GM18520 (cell line): ENCODE measurements around the gene MOB1B.
"Not testable (repeated sequence)": the region's sequence is repeated elsewhere in the genome, so short reads cannot be mapped to it uniquely, and the experiment has no call there.

Source experiments
- ATAC-seq: cut with Tn5 transposase; IDR thresholded peaks from one replicate; pipeline ENCODE4 v1.9.1; 2021; ENCODE audit not compliant: unreplicated experiment

MOB1B gene

DNA sequence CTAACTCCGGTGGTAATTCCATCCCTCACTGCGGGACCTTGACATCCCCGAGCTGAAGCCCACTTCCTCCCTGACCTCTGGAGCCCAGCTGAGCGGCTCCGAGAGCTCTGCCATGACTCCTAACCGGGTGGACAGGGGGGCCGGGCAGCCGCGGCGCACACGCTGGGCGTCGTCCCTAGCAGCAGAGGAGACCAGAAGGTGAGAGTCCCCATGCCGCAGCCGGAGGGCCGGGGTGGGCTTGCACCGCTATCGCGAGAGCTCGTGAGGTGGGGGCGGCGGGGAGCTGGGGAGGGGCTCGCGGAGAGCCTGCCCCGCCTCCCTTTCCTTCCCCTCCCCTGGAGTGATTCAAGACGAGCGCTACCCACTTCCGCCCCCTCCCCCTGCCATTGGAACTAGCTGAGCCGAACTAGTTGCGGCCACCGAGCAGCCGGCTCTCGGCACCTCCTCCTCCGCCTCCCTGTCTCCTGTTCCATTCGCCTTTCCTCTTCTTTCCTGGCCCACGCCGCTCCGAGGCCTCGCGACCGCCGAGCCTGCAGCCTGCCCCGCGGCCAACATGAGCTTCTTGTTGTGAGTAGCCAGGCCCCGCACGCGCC lies at the start of gene MOB1B:
MOB1B (plus strand) TSS at position 386 of the 593 bp plus-strand sequence; CDS start at position 554, 168 bp downstream.
- ATAC-seq, result peak; percentile 82

DNA sequence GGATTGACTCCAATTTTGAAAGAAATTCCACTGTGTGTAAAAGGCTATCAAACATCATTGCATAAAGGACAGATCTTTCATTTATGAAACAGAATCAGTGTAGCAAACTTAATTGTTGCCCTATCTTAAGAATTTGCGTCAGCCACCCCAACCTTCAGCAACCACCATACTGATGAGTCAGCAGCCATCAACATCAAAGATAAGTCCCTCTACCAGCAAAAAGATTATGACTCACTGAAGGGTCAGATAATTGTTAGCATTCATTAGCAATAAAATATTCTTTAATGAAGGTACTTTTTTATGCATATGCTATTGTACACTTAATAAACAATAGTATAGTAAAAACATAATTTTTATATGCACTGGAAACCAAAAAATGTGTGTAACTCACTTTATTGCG lies 46.7 kb upstream of the MOB1B start:
- ATAC-seq, result no peak

DNA sequence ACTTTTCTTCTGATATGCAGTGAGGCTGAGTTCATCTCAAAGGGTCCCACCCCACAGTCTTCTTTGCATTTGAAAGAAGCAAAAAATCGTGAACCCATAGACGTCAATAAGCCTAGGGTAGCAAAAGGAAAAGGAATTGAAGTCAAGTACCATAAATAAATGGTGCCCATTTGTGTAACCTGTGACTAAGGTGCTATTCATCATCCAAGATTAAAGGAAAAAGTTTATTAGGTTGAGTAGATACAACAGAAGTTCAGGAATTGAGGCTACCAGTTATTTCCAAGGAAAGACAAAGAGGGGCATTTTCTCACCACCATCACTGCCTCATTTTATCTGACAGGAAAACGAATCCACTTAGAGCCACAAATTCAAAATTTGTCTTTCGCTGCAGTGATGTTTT lies 43.7 kb upstream of the MOB1B start:
- ATAC-seq, result no peak

DNA sequence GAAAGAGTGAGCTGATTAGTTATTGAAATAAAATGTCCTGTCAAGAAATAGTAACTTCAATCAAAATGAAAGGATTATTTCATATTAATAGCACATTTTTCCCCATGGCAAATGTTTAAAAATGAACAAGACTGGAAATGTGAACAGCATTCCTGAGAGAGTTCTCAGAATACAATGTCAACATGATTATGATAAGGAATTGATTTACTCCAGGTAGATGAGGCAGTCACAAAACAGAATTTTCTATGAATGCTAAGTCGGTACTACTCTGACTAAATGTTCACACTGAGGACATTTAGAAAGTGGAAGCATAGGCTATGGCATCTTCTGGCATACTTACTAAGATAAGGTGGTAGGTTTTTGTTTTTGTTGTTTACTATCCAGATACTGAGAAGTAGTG lies 43.1 kb upstream of the MOB1B start:
- no peak for ATAC-seq

DNA sequence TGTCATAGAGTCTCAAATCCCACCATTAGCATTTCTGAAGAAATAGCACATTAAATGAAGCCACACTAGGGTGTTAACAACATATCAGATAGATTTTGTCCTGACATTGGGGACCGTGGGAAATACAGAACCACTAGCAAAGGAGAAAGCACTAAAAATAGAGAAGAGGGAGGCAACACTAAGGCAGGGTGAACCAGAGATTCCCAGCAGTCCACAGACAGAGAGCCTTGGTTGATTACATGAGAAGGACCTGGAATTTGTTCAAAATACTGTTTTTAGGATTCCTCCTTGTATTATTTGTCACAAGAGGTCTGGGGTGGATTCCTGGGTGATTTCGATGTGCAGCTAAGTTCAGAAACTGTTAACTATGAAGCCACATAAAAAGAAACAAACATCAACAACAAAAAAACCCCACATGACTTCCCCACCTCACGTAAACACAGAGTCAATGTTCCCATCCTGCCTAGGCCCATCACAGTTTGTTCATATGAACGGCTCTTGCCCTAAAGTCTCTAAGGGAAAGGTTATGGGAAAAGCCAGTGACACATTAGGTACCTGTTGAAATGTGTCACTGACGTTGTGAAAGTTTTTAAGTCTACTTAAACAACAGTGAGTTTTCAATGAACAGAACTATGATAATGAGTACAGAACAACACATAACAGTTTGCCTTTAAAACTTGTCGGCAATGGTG lies 38.9 kb upstream of the MOB1B start:
- peak; percentile 92 for ATAC-seq

DNA sequence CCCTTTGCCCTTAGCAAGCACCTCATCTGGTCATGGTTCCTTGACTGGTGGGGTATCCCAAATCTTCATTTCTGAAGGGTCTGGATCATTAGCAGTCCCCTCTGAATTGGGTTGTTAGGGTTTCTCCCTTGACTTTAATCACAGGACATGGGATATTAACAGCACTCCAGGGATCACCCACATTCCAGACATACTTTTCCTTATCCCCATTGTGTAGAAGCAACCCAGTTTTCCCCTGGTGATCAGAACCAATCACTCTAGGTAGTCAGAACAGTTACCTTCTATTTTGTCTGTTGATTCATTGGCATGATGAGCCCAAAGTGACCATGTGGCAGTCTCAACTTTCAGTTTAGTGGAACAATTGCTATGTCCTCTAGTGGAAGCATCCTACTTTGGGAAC lies 33.4 kb upstream of the MOB1B start:
- no peak for ATAC-seq

DNA sequence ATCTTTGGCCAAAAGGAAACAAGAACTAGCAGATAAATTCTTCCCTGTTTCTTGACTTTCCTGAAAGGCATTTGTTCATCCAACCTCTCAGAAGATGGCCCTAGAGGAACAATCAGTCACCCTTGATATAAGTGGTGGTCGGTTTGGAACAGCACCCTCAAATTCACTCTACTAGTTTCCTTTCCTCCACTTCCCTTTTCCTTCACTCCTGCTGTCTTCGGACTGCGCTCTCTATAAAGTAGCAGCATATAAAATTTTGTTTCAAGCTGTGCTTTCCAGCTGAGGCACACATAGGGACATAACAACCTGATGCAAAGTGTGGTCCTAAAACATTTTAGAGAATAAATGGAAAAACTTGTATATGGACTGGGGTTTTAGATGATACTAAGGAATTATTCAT lies 29.0 kb upstream of the MOB1B start:
- no peak for ATAC-seq

DNA sequence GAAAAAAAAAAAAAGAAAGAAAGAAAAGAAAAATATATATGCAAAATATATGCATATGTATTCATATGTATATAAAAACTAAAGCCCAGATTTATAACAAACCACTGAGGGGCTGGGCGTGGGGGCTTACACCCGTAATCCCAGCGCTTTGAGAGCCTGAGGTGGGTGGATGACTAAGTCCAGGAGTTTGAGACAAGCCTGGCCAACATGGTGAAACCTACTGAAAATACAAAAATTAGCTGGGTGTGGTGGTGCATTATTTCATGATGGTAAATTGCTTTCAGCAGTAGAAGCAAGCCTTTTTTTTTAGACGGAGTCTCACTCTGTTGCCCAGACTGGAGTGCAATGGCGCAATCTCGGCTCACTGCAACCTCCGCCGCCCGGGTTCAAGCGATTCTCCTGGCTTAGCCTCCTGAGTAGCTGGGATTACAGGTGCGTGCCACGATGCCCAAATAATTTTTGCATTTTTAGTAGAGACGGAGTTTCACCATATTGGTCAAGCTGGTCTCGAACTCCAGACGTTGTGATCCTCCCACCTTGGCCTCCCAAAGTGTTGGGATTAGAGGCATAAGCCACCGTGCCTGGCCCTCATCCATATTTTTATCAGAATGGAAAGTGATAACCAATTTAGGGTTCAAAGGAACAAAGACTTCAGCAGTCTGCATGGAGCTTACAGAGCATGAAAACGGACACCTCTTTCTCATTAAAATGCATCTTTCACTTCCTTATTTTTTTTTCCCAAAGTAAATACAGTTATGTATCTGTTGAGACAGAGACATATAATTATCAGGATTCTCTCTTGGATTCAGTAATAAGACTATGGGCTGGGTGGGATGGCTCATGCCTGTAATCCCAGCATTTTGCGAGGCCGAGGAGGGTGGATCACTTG lies 27.7 kb upstream of the MOB1B start:
- ATAC-seq, result no peak

DNA sequence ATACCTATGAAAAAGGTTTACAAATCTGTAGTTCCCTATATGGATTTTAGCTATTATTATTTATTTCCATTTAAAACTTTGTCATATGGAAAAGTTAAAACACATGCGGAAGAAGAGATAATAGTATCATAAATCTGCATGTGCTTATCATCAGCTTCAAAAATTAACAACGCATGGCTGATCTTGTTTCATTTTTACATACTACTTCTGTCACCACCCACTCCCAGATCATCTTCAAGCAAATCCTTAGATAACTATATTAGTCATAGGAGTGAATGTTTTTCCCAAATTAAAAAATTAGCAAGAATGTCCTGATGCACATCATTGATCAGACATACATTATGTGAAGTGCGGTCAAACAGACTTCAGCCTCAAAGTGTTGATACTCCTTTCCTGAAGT lies 24.6 kb upstream of the MOB1B start:
- ATAC-seq, result no peak

DNA sequence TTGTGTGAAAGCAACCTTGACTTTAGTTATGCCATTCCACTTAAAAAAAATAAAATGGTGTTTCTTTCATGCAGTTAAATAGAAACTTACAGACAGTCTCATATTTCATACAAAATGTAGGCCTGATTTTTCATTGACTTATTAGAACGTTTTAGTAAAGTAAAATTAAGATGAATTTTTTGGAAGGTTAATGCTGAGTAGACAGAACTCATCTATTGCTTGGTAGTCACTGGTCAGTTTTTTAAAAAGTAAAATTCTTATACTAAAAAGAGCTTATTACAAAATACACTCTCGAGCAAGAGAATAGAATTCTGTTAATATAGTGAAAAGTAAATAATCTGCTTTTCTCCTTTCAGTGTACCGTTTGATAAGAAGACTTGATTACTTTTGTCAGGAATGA lies 21.4 kb upstream of the MOB1B start:
- ATAC-seq, result no peak

DNA sequence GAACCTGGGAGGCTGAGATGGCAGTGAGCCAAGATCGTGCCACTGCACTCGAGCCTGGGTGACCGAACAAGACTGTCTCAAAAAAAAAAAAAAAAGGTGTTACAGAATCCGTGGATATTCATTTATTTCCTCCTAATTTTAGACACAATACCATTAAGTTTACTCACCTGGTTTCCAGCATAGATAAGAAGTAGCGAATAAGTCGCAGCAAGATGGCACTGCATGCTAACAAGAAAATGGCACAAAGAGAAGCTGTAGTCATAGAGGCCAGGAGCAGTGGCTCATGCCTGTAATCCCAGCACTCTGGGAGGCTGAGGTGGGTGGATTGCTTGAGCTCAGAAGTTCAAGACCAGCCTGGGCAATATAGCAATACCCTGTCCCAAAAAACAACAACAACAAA lies 17.0 kb upstream of the MOB1B start:
- no peak for ATAC-seq

DNA sequence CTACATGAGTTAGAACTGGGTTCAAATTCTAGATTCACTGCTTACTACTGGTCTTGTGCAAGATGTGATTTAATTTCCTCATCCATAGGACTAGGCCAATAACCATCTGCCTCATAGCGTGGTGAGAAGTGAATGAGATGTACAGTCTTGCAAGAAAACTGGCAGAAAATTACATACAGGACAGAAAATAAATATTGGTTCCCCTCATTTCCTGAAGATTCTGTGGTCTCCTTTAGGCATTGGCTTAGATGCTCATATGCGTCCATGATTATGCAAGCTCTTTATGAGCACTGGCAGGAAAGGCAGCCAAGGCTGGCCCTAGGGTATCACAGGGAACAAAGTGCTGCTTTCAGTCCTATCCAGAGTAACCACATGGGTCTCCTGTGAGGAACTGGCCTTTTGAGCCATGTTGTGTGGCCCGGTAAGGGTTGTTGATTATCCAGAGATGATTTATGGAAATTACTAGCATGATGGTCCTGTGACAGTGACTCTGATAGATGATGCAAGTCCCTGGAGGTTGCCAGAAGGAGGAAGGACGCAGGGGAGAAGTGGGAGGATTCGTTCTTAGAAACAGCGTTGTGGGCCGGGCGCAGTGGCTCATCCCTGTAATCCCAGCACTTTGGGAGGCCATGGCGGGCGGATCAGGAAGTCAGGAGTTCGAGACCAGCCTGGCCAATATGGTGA lies 9.9 kb upstream of the MOB1B start:
- ATAC-seq, result no peak

DNA sequence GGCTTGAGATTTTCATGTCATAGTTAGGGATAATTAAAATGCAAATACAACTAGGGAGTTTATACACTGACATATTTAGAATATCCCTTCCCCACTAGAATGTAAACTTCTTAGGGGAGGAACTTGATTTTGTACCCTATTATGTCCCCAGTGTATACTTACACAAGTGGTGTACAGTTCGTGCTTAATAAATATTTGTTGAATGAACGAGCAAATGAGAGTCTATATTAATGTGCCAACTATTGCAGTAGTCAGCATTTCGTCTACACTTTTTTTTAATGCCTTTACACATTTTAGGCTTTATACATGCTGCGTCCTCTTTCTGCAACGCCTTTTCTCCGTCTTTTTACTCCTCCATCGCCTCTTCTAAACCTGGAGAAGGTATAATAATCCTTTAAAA lies 8.4 kb upstream of the MOB1B start:
- ATAC-seq, result no peak

DNA sequence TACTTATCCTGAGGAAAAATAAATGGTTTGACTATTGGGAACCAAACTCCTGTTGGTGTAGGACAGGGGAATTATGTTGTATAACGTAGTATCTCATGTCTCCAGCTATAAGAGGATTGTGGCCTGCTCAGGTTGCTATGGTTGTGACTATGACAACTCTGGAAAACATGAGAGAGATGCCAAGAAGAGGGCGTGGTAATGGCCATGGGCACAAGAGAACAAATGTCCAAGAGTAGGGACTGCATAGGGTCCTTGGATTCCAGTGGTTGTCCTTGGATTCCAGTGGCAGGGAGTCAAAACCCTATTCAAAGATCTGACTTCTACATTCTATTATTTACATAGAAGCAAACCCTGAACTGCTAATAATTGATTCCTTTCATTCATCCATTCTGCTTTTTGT lies 6.8 kb upstream of the MOB1B start:
- ATAC-seq, result no peak

DNA sequence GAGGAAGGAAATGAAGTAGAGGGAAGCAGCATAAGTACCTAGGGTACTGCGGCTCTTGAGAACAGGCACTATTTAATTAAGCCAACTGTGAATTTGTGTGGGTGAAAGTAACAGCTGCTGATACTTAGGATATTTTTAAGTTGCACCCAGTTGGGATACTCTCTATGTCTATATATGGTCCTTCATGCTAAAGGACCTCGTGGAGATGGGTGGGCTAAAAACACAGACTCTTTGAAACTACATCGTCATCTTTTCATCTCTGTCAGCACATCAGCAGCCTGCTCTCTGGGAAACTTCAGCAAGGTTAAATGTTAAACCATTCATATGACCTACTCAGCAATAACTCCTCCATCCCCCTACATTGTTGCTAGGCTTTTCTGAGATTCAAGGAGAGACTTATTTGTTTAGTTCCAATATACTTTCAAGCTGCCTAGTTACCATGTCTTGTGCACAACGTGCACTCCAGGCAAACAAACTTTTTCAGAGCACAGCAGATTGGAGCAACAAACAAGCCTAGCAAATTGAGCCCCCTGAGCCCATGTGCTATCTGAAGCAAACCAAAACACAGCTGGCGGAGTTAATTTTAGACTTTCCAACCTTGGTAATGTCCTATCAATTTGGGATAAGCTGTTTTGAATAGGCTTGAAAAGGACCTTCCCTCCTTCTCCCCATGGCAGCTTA lies 6.2 kb upstream of the MOB1B start:
- no peak for ATAC-seq

DNA sequence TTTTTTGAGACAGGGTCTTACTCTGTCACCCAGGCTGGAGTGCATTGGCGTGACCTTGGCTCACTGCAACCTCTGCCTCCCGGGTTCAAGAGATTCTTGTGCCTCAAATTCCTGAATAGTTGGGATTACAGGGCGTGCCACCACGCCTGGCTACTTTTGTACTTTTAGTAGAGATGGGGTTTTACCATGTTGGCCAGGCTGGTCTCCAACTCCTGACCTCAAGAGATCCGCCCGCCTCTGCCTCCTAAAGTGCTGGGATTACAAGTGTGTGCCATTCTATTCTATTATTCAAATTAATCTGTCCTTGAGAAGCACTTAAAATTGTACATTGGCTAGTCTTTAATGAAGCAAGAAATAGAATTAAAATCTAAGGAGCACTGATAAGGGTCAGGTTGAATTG lies 3.6 kb upstream of the MOB1B start:
- ATAC-seq, result not testable (repeated sequence)

DNA sequence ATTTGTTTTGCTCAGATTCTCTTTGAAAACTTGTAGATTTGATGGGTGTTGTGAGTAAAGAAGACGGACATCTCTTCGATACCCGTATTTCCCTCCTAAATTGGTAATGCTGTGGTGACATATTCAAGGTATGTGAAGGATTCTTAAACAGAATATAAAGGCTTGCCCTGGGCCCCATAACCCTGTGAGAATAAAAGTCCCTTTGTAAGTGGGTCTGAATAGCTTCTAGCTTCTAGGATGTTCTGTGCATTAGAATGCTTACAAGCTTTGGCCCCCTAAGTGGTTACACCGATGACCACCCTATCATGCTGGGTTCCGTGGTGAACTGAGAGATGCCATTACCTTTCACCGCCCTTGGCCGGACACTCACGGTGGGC lies 574 bp upstream of the MOB1B start:
- no peak for ATAC-seq

DNA sequence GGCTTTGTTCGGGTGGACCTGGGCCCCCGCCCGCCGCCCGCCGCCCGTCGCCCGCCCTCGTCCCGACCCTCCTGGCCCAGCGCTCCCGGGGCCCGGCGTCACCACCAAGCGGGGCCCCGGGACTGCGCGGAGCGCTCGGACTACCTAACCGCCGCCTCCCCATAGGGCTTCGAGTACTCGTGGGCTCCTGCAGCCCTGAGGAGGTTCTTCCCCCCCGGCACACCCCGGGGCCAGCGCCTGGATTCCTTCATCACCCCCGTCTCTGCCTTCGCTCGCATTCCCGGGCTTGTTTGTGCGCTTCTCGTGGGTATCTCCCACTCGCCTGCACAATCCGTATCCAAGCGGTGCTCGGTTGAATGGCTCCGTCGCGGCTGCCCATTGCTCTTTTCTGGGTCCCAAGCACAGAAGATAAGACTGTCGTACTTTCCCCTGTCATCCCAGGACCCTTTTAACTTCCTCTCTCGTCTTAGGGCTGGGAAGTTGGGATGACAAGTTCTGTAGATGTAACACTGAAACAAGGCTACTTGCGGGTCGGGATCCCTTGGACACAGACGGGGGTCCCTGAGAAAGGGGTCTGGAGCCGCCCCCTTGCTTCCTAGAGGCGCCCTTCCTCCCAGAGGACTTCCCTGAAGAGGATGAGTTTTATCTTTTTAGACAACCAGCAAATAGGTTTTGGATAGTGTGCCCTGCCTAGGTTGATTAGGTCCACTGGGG lies 565 bp downstream of the MOB1B start:
- peak; percentile 25 for ATAC-seq

DNA sequence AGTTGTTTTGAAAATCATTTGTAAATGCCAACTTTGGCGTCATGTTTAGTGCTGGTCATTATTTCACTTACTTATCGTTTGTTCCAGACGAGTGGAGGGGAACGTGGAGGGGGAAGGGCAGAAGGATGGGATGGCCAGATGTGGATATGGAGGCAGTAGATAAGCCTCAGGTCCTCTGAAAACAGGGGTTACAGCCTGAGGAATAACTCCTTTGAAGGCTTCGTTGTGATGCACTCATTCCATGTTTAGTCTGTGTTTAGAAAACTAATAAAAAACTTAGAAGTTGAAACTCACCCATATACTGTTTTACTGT lies 1.1 kb downstream of the MOB1B start:
- ATAC-seq, result no peak

DNA sequence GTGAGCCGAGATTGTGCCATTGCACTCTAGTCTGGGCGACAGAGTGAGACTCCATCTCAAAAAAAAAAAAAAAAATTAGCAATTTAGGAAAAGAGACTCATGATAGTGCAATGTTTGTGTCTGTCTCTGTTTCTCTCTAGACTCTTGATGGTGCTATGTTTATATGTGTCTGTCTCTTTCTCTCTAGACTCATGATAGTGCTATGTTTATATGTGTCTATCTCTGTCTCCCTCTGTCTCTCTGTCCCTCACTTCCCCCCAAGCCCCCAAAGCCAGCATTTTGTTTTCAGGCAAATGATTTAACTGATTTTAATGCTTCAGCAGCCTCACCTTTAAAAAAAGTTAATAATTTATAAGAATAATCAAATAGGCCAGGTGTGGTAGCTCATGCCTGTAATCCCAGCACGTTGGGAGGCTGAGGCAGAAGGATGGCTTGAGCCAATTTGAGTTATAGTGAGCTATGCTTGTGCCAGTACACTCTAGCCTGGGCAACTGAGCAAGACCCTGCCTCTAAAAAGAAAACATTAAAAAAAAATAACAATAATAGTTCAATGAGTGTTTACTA lies 6.9 kb downstream of the MOB1B start:
- ATAC-seq, result no peak
